C4-2B (cell line): ENCODE data around the gene TMX2.

Experiments
- CTCF ChIP-seq: fragments of 450-650 bp; conservative IDR thresholded peaks from 2 replicates; pipeline ENCODE4 v1.5.1; 2017; ENCODE audit warnings: mild to moderate bottlenecking
- ZFX ChIP-seq: fragments of 450-650 bp; IDR thresholded peaks from 2 replicates; pipeline ENCODE4 v1.6.1; 2017

- TF ChIP-seq CTCF (no peak), ZFX (no peak)
Measured at GRCh38 chr11:57729479-57729878, 17.1 kb downstream of the TMX2 start.
